SKM-1 treated with dmso at 0.1 percent for 144 hours (cell line): ENCODE data around the gene CAPN9.
"Not testable (repeated sequence)": the region's sequence is repeated elsewhere in the genome, so short reads cannot be mapped to it uniquely, and the experiment has no call there.

ENCODE experiments used
- DNase-seq: peaks from one replicate; lab custom pipeline; 2025; ENCODE audit not compliant: unreplicated experiment; lab: John Stamatoyannopoulos, UW

CAPN9 gene

GRCh38 chr1:230747890-230748800 lies 957 bp downstream of the CAPN9 start:
- no peak for DNase-seq

GRCh38 chr1:230749150-230749549 lies 2.0 kb downstream of the CAPN9 start:
- peak; percentile 26 for DNase-seq

GRCh38 chr1:230749635-230750034 lies 2.4 kb downstream of the CAPN9 start:
- DNase-seq: no peak

GRCh38 chr1:230750576-230750975 lies 3.4 kb downstream of the CAPN9 start:
- no peak for DNase-seq

- DNase-seq: no peak
Measured at GRCh38 chr1:230750986-230751625, 3.9 kb downstream of the CAPN9 start.

GRCh38 chr1:230752407-230752806 lies 5.2 kb downstream of the CAPN9 start:
- DNase-seq: no peak

GRCh38 chr1:230753191-230753585 lies 6.0 kb downstream of the CAPN9 start:
- no peak for DNase-seq

GRCh38 chr1:230753586-230754251 lies 6.5 kb downstream of the CAPN9 start:
- DNase-seq: no peak

- DNase-seq: no peak
Measured at GRCh38 chr1:230754796-230755195, 7.6 kb downstream of the CAPN9 start.

GRCh38 chr1:230757856-230758708 lies 10.9 kb downstream of the CAPN9 start:
- no peak for DNase-seq

- no peak for DNase-seq
Measured at GRCh38 chr1:230758709-230759368, 11.7 kb downstream of the CAPN9 start.

- DNase-seq: no peak
Measured at GRCh38 chr1:230759369-230760065, 12.3 kb downstream of the CAPN9 start.

GRCh38 chr1:230760360-230760827 lies 13.2 kb downstream of the CAPN9 start:
- no peak for DNase-seq

- DNase-seq: no peak
Measured at GRCh38 chr1:230761443-230762167, 14.4 kb downstream of the CAPN9 start.

GRCh38 chr1:230763927-230764591 lies 16.9 kb downstream of the CAPN9 start:
- DNase-seq: no peak

- no peak for DNase-seq
Measured at GRCh38 chr1:230766318-230766717, 19.1 kb downstream of the CAPN9 start.

- DNase-seq: not testable (repeated sequence)
Measured at GRCh38 chr1:230767859-230768612, 20.8 kb downstream of the CAPN9 start.
